Endometrium (tissue), 2 donors: ENCODE measurements around the gene HOXA6.
A peak's percentile ranks its signal among the peaks of the same experiment; 100 is the strongest.

ENCODE experiments used
- FAIRE-seq: peaks from 2 replicates; lab custom pipeline; 2012; peaks lifted over from hg19 to GRCh38; lab: Jason Lieb, UNC
- donor health status: control.
- donor health status: control.

Gene HOXA6

GRCh38 chr7:27107391-27108381 is 39.9 kb downstream of the HOXA6 start:
- FAIRE-seq: no peak

GRCh38 chr7:27106901-27107240 is 40.7 kb downstream of the HOXA6 start:
- no peak for FAIRE-seq

GRCh38 chr7:27106181-27106900 is 41.2 kb downstream of the HOXA6 start:
- no peak for FAIRE-seq

GRCh38 chr7:27105301-27106031 is 42.1 kb downstream of the HOXA6 start:
- FAIRE-seq: no peak

GRCh38 chr7:27104341-27105058 is 43.1 kb downstream of the HOXA6 start:
- no peak for FAIRE-seq

GRCh38 chr7:27103489-27104226 is 43.9 kb downstream of the HOXA6 start:
- FAIRE-seq: no peak

GRCh38 chr7:27102581-27103442 is 44.8 kb downstream of the HOXA6 start, which contains the start of gene HOXA2:
Gene HOXA2, minus strand, starts transcription at chr7:27102683. Its CDS starts 183 bp downstream, at chr7:27102500.
- no peak for FAIRE-seq

- FAIRE-seq: no peak
Measured at GRCh38 chr7:27101957-27102580, 45.5 kb downstream of the HOXA6 start.

- FAIRE-seq: no peak
Measured at GRCh38 chr7:27101171-27101956, 46.2 kb downstream of the HOXA6 start.

- FAIRE-seq: no peak
Measured at GRCh38 chr7:27100694-27101170, 46.8 kb downstream of the HOXA6 start.

GRCh38 chr7:27099453-27100370 is 47.9 kb downstream of the HOXA6 start:
- FAIRE-seq: no peak

- peak; percentile 79 for FAIRE-seq
Measured at GRCh38 chr7:27098578-27099451, 48.8 kb downstream of the HOXA6 start.

- no peak for FAIRE-seq
Measured at GRCh38 chr7:27097686-27098577, 49.6 kb downstream of the HOXA6 start.

GRCh38 chr7:27096768-27097514 is 50.6 kb downstream of the HOXA6 start:
- FAIRE-seq: no peak
